Peyer's patch (tissue), 4 donors: ENCODE results near the gene ARHGAP12.

Source experiments
- POLR2A ChIP-seq, 2 donors: fragments of 450-650 bp; IDR thresholded peaks; one replicate each; pipeline ENCODE4 v1.5.1; 2017; ENCODE audit warnings: antibody characterized with exemption in 2 of 2, mild to moderate bottlenecking in 2 of 2, moderate library complexity in 2 of 2
- TF ChIP-seq, protein P1 (sequence below), 6 experiments: fragments of 450-650 bp in 4 of 6; fragments of 200-600 bp in 2 of 6; sonication (generic) in 1 of 6; IDR thresholded peaks; one replicate each; pipeline ENCODE4 v1.5.1; 2017 to 2019; ENCODE audit warnings: antibody characterized with exemption in 6 of 6, mild to moderate bottlenecking in 3 of 6, moderate library complexity in 1 of 6

GRCh38 chr10:31963589-31963980 lies 35.0 kb upstream of the ARHGAP12 start:
- TF ChIP-seq, protein P1, sequence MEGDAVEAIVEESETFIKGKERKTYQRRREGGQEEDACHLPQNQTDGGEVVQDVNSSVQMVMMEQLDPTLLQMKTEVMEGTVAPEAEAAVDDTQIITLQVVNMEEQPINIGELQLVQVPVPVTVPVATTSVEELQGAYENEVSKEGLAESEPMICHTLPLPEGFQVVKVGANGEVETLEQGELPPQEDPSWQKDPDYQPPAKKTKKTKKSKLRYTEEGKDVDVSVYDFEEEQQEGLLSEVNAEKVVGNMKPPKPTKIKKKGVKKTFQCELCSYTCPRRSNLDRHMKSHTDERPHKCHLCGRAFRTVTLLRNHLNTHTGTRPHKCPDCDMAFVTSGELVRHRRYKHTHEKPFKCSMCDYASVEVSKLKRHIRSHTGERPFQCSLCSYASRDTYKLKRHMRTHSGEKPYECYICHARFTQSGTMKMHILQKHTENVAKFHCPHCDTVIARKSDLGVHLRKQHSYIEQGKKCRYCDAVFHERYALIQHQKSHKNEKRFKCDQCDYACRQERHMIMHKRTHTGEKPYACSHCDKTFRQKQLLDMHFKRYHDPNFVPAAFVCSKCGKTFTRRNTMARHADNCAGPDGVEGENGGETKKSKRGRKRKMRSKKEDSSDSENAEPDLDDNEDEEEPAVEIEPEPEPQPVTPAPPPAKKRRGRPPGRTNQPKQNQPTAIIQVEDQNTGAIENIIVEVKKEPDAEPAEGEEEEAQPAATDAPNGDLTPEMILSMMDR (IDR thresholded peaks at IDR 0.05) = no peak
- TF ChIP-seq POLR2A (IDR thresholded peaks at IDR 0.05) = no peak
